ENCODE data around the gene PTPN7. TPM values are rescaled to one million over a fixed set of nuclear protein-coding genes. Genes with fewer than 3 reads are reported as not detected.
"Not testable (repeated sequence)": the region's sequence is repeated elsewhere in the genome, so short reads cannot be mapped to it uniquely, and the experiment has no call there.

The PTPN7 gene
- total RNA-seq, 1 donor from 2014 or later, result 1.3 TPM

GRCh38 chr1:202144402-202145067, 15.9 kb downstream of the PTPN7 start, which contains the start of gene ARL8A:
TSS of gene ARL8A (minus strand) at chr1:202144737. CDS start at chr1:202144572, 165 bp downstream.
- Mint-ChIP-seq H3K36me3 (ENCODE audit: low read depth, unreplicated experiment) (peaks cover 3% of the 10 kb centered on the region), H3K4me1 (ENCODE audit: unreplicated experiment) (peaks cover 9% of the 10 kb centered on the region), H3K27me3 (ENCODE audit: unreplicated experiment) (peaks cover 19% of the 10 kb centered on the region), H3K9me3 (ENCODE audit: unreplicated experiment) (no peaks in the 10 kb centered on the region), H3K4me3 (ENCODE audit: unreplicated experiment) (peak within 1 kb of the TSS; percentile 97), H3K27ac (ENCODE audit: unreplicated experiment) (peak within 1 kb of the TSS; percentile 85)
- no peak for TF ChIP-seq CTCF (IDR thresholded peaks at IDR 0.05; ENCODE audit: unreplicated experiment)
- peak; percentile 58 for DNase-seq (ENCODE audit: low spot score)

- Mint-ChIP-seq H3K27ac (ENCODE audit: unreplicated experiment) (peak overlapping the region; percentile 85), H3K27me3 (ENCODE audit: unreplicated experiment) (peaks cover 16% of the 10 kb centered on the region), H3K4me1 (ENCODE audit: unreplicated experiment) (peaks cover 9% of the 10 kb centered on the region), H3K4me3 (ENCODE audit: unreplicated experiment) (peak overlapping the region; percentile 97), H3K9me3 (ENCODE audit: unreplicated experiment) (no peaks in the 10 kb centered on the region), H3K36me3 (ENCODE audit: low read depth, unreplicated experiment) (peaks cover 3% of the 10 kb centered on the region)
- no peak for TF ChIP-seq CTCF (IDR thresholded peaks at IDR 0.05; ENCODE audit: unreplicated experiment)
- DNase-seq (ENCODE audit: low spot score), result peak; percentile 46
Measured at GRCh38 chr1:202143768-202144401, 16.5 kb downstream of the PTPN7 start.

GRCh38 chr1:202143011-202143767, 17.2 kb downstream of the PTPN7 start:
- peak overlapping the region; percentile 97 for H3K4me3 Mint-ChIP-seq (ENCODE audit: unreplicated experiment)
- no peak for DNase-seq (ENCODE audit: low spot score)
- peak overlapping the region; percentile 85 for H3K27ac Mint-ChIP-seq (ENCODE audit: unreplicated experiment)
- no peaks in the 10 kb centered on the region for H3K9me3 Mint-ChIP-seq (ENCODE audit: unreplicated experiment)
- no peak for TF ChIP-seq CTCF (IDR thresholded peaks at IDR 0.05; ENCODE audit: unreplicated experiment)
- H3K27me3 Mint-ChIP-seq (ENCODE audit: unreplicated experiment), result peaks cover 17% of the 10 kb centered on the region
- peaks cover 8% of the 10 kb centered on the region for H3K36me3 Mint-ChIP-seq (ENCODE audit: low read depth, unreplicated experiment)
- H3K4me1 Mint-ChIP-seq (ENCODE audit: unreplicated experiment), result peaks cover 11% of the 10 kb centered on the region

GRCh38 chr1:202141468-202141867, 18.9 kb downstream of the PTPN7 start:
- not testable (repeated sequence) for H3K27ac Mint-ChIP-seq (ENCODE audit: unreplicated experiment); H3K36me3 Mint-ChIP-seq (ENCODE audit: low read depth, unreplicated experiment); H3K4me1 Mint-ChIP-seq (ENCODE audit: unreplicated experiment); H3K9me3 Mint-ChIP-seq (ENCODE audit: unreplicated experiment); H3K4me3 Mint-ChIP-seq (ENCODE audit: unreplicated experiment); DNase-seq (ENCODE audit: low spot score)
- peaks cover 14% of the 10 kb centered on the region for H3K27me3 Mint-ChIP-seq (ENCODE audit: unreplicated experiment)

- Mint-ChIP-seq H3K27ac (ENCODE audit: unreplicated experiment) (no peak overlapping the region), H3K9me3 (ENCODE audit: unreplicated experiment) (no peaks in the 10 kb centered on the region), H3K4me1 (ENCODE audit: unreplicated experiment) (peaks cover 9% of the 10 kb centered on the region), H3K27me3 (ENCODE audit: unreplicated experiment) (peaks cover 13% of the 10 kb centered on the region), H3K36me3 (ENCODE audit: low read depth, unreplicated experiment) (peaks cover 6% of the 10 kb centered on the region), H3K4me3 (ENCODE audit: unreplicated experiment) (no peak overlapping the region)
- no peak for DNase-seq (ENCODE audit: low spot score)
- no peak for TF ChIP-seq CTCF (IDR thresholded peaks at IDR 0.05; ENCODE audit: unreplicated experiment)
Measured at GRCh38 chr1:202140833-202141232, 19.6 kb downstream of the PTPN7 start.
